IPS-18a (cell line): ENCODE measurements around the gene CLIC1.

ENCODE experiments used
- H3K27ac ChIP-seq: one replicate; pipeline ENCODE4 v1.5.1; 2013; ENCODE audit warnings: low read length
- H3K27me3 ChIP-seq: one replicate; pipeline ENCODE4 v1.6.1; 2013; ENCODE audit warnings: mild to moderate bottlenecking, low read length; ENCODE audit not compliant: control insufficient read depth, insufficient read depth
- H3K36me3 ChIP-seq: one replicate; pipeline ENCODE4 v1.6.1; 2013; ENCODE audit warnings: low read depth, low read length; ENCODE audit not compliant: control insufficient read depth
- H3K4me1 ChIP-seq: one replicate; pipeline ENCODE4 v1.6.1; 2013; ENCODE audit warnings: low read depth, low read length; ENCODE audit not compliant: control insufficient read depth
- H3K4me3 ChIP-seq: one replicate; pipeline ENCODE4 v1.5.1; 2013; ENCODE audit warnings: low read length
- H3K9ac ChIP-seq: one replicate; pipeline ENCODE4 v1.6.1; 2013; ENCODE audit warnings: mild to moderate bottlenecking, low read length, moderate library complexity
- H3K9me3 ChIP-seq: one replicate; pipeline ENCODE4 v1.6.1; 2013; ENCODE audit warnings: low read depth, low read length; ENCODE audit not compliant: control insufficient read depth

The CLIC1 gene

DNA sequence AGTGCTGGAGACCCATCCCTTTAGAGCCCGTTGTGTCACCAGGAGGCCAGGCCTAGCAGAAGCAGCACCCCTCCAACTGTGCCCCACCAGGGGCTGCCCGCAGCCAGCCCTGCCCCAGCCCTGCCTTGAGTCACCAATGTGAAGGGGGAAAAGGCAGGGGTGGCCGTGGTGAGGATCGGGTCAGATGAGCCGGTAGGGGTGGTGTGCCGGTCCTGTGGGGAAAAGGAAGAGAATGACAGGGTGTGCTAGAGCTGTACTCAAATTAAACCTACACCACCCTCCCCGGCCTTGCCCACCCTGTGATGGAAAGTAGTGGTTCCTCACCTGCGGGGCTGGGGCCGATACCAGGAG lies 29.2 kb upstream of the CLIC1 start:
- Histone ChIP-seq H3K9me3 (no peaks in the 10 kb centered on the region), H3K4me1 (peaks cover 7% of the 10 kb centered on the region), H3K27me3 (no peaks in the 10 kb centered on the region), H3K9ac (no peak overlapping the region), H3K36me3 (peaks cover 3% of the 10 kb centered on the region), H3K4me3 (no peak overlapping the region), H3K27ac (no peak overlapping the region)

DNA sequence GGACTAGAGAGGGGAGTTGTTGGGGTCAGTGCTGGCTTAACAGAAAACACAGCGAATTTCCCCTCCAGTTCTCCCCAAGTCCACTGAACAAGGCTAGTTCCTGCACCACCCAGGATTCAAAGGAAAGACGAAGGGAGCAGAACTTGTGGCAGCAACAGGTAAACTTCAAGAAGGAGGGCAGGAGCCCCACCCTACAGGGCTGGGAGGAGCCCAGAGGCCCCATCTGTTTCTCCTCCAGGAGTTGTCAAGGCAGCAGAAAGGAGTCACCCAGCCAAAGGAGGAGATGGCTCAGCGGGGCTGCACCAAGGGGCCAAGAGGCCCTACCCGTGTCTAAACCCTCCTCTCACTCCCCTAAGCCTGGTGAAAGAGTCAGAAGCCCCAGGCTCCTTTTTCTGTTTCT lies 27.9 kb upstream of the CLIC1 start:
- peaks cover 3% of the 10 kb centered on the region for H3K36me3 ChIP-seq
- H3K4me3 ChIP-seq: no peak overlapping the region
- peaks cover 7% of the 10 kb centered on the region for H3K4me1 ChIP-seq
- H3K27ac ChIP-seq: no peak overlapping the region
- H3K27me3 ChIP-seq: no peaks in the 10 kb centered on the region
- H3K9ac ChIP-seq: no peak overlapping the region
- no peaks in the 10 kb centered on the region for H3K9me3 ChIP-seq

GRCh38 chr6:31763619-31763940 lies 27.2 kb upstream of the CLIC1 start:
- no peak overlapping the region for H3K27ac ChIP-seq
- H3K4me1 ChIP-seq: peaks cover 7% of the 10 kb centered on the region
- no peaks in the 10 kb centered on the region for H3K9me3 ChIP-seq
- no peak overlapping the region for H3K4me3 ChIP-seq
- no peaks in the 10 kb centered on the region for H3K27me3 ChIP-seq
- H3K36me3 ChIP-seq: peaks cover 3% of the 10 kb centered on the region
- H3K9ac ChIP-seq: no peak overlapping the region

- Histone ChIP-seq H3K4me3 (no peak overlapping the region), H3K27me3 (no peaks in the 10 kb centered on the region), H3K9me3 (no peaks in the 10 kb centered on the region), H3K36me3 (peaks cover 3% of the 10 kb centered on the region), H3K9ac (no peak overlapping the region), H3K4me1 (peaks cover 7% of the 10 kb centered on the region), H3K27ac (no peak overlapping the region)
Measured at GRCh38 chr6:31762878-31763618, 26.7 kb upstream of the CLIC1 start.

GRCh38 chr6:31762356-31762755 lies 26.0 kb upstream of the CLIC1 start, which contains the start of gene SAPCD1:
SAPCD1 (plus strand) TSS chr6:31762656; CDS start chr6:31763055, 399 bp downstream.
- H3K36me3 ChIP-seq: peaks cover 3% of the 10 kb centered on the region
- no peaks in the 10 kb centered on the region for H3K9me3 ChIP-seq
- no peak within 1 kb of the TSS for H3K4me3 ChIP-seq
- peaks cover 7% of the 10 kb centered on the region for H3K4me1 ChIP-seq
- H3K27ac ChIP-seq: no peak within 1 kb of the TSS
- H3K9ac ChIP-seq: no peak within 1 kb of the TSS
- no peaks in the 10 kb centered on the region for H3K27me3 ChIP-seq

GRCh38 chr6:31761343-31761742 lies 25.0 kb upstream of the CLIC1 start:
- peaks cover 3% of the 10 kb centered on the region for H3K36me3 ChIP-seq

DNA sequence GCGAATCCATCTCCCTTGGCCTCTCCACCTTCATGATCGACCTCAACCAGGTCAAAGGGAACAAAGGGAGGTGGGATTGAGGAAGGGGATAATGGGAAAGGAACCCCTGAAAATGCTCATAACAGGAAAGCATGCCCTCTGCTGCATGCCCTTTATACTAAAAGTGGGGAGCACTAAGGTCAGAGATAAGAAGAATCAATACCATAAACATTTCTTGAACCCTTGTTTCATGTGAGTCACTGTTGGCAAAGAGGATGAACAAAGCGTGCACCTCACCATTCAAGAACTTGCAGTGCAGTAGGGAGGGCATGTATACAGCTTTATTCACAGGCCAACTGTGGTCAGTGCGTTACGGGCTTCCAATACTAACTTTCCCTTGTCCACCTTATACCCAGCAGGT lies 24.5 kb upstream of the CLIC1 start:
- Histone ChIP-seq H3K27ac (no peak overlapping the region), H3K4me3 (no peak overlapping the region), H3K36me3 (peaks cover 3% of the 10 kb centered on the region), H3K27me3 (no peaks in the 10 kb centered on the region), H3K9me3 (no peaks in the 10 kb centered on the region), H3K4me1 (peaks cover 7% of the 10 kb centered on the region), H3K9ac (no peak overlapping the region)

More at GRCh38 chr6:31761343-31761742, 25.0 kb upstream of the CLIC1 start:
- no peak overlapping the region for H3K4me3 ChIP-seq
- no peak overlapping the region for H3K27ac ChIP-seq
- no peaks in the 10 kb centered on the region for H3K9me3 ChIP-seq
- H3K9ac ChIP-seq: no peak overlapping the region
- no peaks in the 10 kb centered on the region for H3K27me3 ChIP-seq
- H3K4me1 ChIP-seq: peaks cover 7% of the 10 kb centered on the region

DNA sequence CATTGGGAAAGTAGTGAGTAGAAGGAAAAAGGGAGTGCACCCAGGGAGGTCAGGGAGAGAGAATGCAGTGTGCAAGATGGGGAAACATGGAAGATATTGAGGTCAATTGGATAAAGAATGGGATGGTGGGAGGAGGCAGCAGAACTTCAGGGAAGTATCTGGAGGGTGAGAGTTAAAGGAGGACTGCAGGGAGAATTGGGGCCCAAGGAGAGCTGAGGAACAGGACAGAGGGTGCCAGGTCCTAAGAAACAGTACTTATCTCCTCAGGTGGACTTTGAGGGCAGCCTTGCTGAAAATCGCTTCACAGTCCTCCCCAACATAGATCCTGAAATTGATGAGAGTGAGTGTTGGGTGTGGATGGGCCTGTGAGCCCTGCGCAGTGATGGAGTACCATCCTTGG lies 22.0 kb upstream of the CLIC1 start:
- no peak overlapping the region for H3K9ac ChIP-seq
- H3K27me3 ChIP-seq: no peaks in the 10 kb centered on the region
- H3K4me3 ChIP-seq: no peak overlapping the region
- no peaks in the 10 kb centered on the region for H3K9me3 ChIP-seq
- H3K27ac ChIP-seq: no peak overlapping the region
- peaks cover 3% of the 10 kb centered on the region for H3K36me3 ChIP-seq
- peaks cover 3% of the 10 kb centered on the region for H3K4me1 ChIP-seq

GRCh38 chr6:31752739-31753319 lies 16.5 kb upstream of the CLIC1 start:
- Histone ChIP-seq H3K27ac (no peak overlapping the region), H3K4me3 (no peak overlapping the region), H3K27me3 (no peaks in the 10 kb centered on the region), H3K36me3 (peaks cover 2% of the 10 kb centered on the region), H3K9ac (no peak overlapping the region), H3K4me1 (no peaks in the 10 kb centered on the region), H3K9me3 (no peaks in the 10 kb centered on the region)

DNA sequence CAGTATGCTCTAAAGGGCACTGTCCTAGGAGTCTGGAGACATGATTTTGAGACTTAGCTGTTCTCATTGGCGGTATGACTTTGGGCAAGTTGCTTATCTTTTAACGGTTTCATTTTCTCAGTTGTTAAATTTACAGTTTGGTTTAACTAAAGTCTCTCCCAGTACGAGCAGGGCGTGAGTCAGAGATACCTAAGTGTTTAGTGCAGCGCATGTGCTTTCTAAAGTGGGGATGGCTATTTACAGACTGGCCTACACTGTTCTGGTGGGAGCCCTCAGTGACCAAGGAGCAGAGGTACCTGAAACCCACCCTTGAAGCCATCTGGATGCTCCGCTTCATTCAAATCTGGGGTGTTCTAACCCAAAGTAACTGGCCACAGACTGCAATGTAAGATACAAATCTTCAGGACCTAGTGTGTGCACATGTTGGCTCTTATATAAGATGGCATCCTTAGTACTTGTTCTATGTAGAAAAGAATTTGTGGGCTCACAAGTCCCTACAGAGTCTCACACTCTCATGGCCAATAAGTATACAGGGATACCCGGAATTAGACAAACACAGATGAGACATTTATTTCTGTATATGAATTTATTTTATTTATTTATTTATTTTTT lies 14.2 kb upstream of the CLIC1 start:
- Histone ChIP-seq H3K9me3 (no peaks in the 10 kb centered on the region), H3K9ac (no peak overlapping the region), H3K27ac (no peak overlapping the region), H3K27me3 (no peaks in the 10 kb centered on the region), H3K36me3 (peaks cover 3% of the 10 kb centered on the region), H3K4me3 (no peak overlapping the region), H3K4me1 (no peaks in the 10 kb centered on the region)

GRCh38 chr6:31749301-31750036 lies 13.1 kb upstream of the CLIC1 start:
- Histone ChIP-seq H3K9me3 (no peaks in the 10 kb centered on the region), H3K4me3 (no peak overlapping the region), H3K4me1 (no peaks in the 10 kb centered on the region), H3K27me3 (no peaks in the 10 kb centered on the region), H3K36me3 (peaks cover 3% of the 10 kb centered on the region), H3K27ac (no peak overlapping the region), H3K9ac (no peak overlapping the region)
